Measurements from ENCODE around the gene FBXO15.

FBXO15 gene

DNA sequence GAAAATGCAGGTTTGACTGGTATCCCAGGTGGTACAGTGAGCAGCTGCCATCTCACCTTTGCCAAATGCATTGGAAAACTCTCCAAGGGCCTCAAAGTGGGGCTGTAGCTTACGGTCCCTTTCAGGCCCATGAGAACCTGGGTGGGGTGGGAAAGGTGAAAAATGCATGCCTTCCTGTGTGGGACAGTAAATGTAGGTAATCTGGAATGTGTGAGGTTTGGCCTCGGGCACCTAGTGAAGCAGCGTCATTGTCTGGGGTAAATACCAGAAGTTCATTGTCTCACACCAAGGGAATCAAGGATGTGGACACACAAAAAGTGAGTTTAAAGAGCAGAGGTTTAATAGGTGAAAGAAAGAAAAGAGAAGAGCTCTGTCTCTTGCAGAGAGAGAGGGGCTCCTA, 37.2 kb upstream of the FBXO15 start:
- Histone ChIP-seq H3K18ac (ENCODE audit: low read length) (no peak overlapping the region), H3K9ac (ENCODE audit: low read depth, low read length, poor library complexity) (no peak overlapping the region), H3K4ac (ENCODE audit: low read length) (no peak overlapping the region), H2BK15ac (ENCODE audit: low read length) (no peak overlapping the region), H3K79me1 (ENCODE audit: low read depth, low read length) (no peaks in the 10 kb centered on the region), H3K27ac (replicated peaks; ENCODE audit: low read length) (no peak overlapping the region), H3K4me3 (ENCODE audit: low read length in 2 of 2) (no peak overlapping the region), H3K4me2 (ENCODE audit: insufficient read depth, low read length, poor library complexity, severe bottlenecking) (no peak overlapping the region), H2BK5ac (ENCODE audit: low read length) (no peak overlapping the region), H3K14ac (ENCODE audit: low read length) (no peak overlapping the region), H2AFZ (ENCODE audit: low read length) (no peak overlapping the region), H3K27me3 (ENCODE audit: control insufficient read depth in 3 of 3, insufficient read depth in 3 of 3, low read depth in 1 of 3, low read length in 3 of 3) (peaks cover 0 to 29% (median 0%) of the 10 kb centered on the region in 3 experiments), H3K36me3 (replicated peaks in 1 of 2; ENCODE audit: control insufficient read depth in 2 of 2, insufficient read depth in 2 of 2, low read length in 2 of 2) (no peaks in the 10 kb centered on the region), H3K4me1 (ENCODE audit: control insufficient read depth in 2 of 2, insufficient read depth in 1 of 2, low read depth in 1 of 2, low read length in 2 of 2) (peaks cover 0 to 7% of the 10 kb centered on the region in 2 donors), H2BK120ac (ENCODE audit: low read depth, low read length) (no peak overlapping the region), H2AK5ac (ENCODE audit: low read depth, low read length) (no peak overlapping the region), H2BK12ac (ENCODE audit: low read length) (no peak overlapping the region), H3K9me3 (replicated peaks in 1 of 2; ENCODE audit: control insufficient read depth in 2 of 2, insufficient read depth in 1 of 2, low read depth in 1 of 2, low read length in 2 of 2) (no peaks in the 10 kb centered on the region), H3K23ac (ENCODE audit: low read depth, low read length, poor library complexity) (no peak overlapping the region), H4K8ac (ENCODE audit: low read depth, low read length) (no peak overlapping the region), H4K91ac (ENCODE audit: low read depth, low read length, poor library complexity) (no peak overlapping the region)
- DNase-seq (ENCODE audit: low spot score): no peak
- WGBS, 2 donors (ENCODE audit: extremely low coverage in 2 of 2, insufficient read length in 2 of 2, insufficient replicate concordance in 1 of 2): no CpG with 5 or more reads among the region's 3 CpGs

DNA sequence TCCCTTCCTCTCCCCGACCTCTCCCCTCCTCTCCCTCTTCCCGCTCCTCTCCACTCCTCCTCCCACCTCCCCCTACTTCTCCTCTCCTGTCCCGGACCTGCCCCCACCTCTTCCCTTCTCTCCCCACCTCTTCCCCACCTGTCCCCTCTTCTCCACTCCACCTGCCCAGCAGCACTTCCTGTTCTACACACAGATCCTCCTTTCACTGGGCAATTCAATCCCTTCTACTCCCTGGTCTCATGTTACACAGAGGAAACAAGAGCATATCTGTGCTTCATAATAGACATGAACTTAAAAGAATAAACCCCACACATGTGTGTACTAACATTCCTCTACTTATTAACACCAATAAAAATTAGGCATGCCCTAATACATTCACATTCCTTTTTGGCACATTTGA, 35.5 kb upstream of the FBXO15 start:
- H2BK120ac ChIP-seq (ENCODE audit: low read depth, low read length): no peak overlapping the region
- no peak overlapping the region for H3K14ac ChIP-seq (ENCODE audit: low read length)
- 90% methylated on average over 2 of the region's 3 CpGs; no CpG with 5 or more reads in 1 of the 2 donors for WGBS, 2 donors (ENCODE audit: extremely low coverage in 2 of 2, insufficient read length in 2 of 2, insufficient replicate concordance in 1 of 2)
- no peaks in the 10 kb centered on the region for H3K36me3 ChIP-seq (replicated peaks in 1 of 2; ENCODE audit: control insufficient read depth in 2 of 2, insufficient read depth in 2 of 2, low read length in 2 of 2)
- H4K8ac ChIP-seq (ENCODE audit: low read depth, low read length): no peak overlapping the region
- no peaks in the 10 kb centered on the region for H3K9me3 ChIP-seq (replicated peaks in 1 of 2; ENCODE audit: control insufficient read depth in 2 of 2, insufficient read depth in 1 of 2, low read depth in 1 of 2, low read length in 2 of 2)
- no peak overlapping the region for H3K9ac ChIP-seq (ENCODE audit: low read depth, low read length, poor library complexity)
- H3K27me3 ChIP-seq (ENCODE audit: control insufficient read depth in 3 of 3, insufficient read depth in 3 of 3, low read depth in 1 of 3, low read length in 3 of 3): peaks cover 0 to 36% (median 0%) of the 10 kb centered on the region in 3 experiments
- no peak overlapping the region for H2AK5ac ChIP-seq (ENCODE audit: low read depth, low read length)
- no peaks in the 10 kb centered on the region for H3K79me1 ChIP-seq (ENCODE audit: low read depth, low read length)
- no peak overlapping the region for H3K4ac ChIP-seq (ENCODE audit: low read length)
- H2AFZ ChIP-seq (ENCODE audit: low read length): no peak overlapping the region
- H2BK15ac ChIP-seq (ENCODE audit: low read length): no peak overlapping the region
- H3K27ac ChIP-seq (replicated peaks; ENCODE audit: low read length): no peak overlapping the region
- no peak overlapping the region for H2BK5ac ChIP-seq (ENCODE audit: low read length)
- no peak overlapping the region for H3K4me2 ChIP-seq (ENCODE audit: insufficient read depth, low read length, poor library complexity, severe bottlenecking)
- peaks cover 0 to 5% of the 10 kb centered on the region in 2 donors for H3K4me1 ChIP-seq (ENCODE audit: control insufficient read depth in 2 of 2, insufficient read depth in 1 of 2, low read depth in 1 of 2, low read length in 2 of 2)
- no peak overlapping the region for H3K23ac ChIP-seq (ENCODE audit: low read depth, low read length, poor library complexity)
- no peak overlapping the region for H4K91ac ChIP-seq (ENCODE audit: low read depth, low read length, poor library complexity)
- H3K18ac ChIP-seq (ENCODE audit: low read length): no peak overlapping the region
- H3K4me3 ChIP-seq (ENCODE audit: low read length in 2 of 2): no peak overlapping the region
- no peak for DNase-seq (ENCODE audit: low spot score)
- no peak overlapping the region for H2BK12ac ChIP-seq (ENCODE audit: low read length)

DNA sequence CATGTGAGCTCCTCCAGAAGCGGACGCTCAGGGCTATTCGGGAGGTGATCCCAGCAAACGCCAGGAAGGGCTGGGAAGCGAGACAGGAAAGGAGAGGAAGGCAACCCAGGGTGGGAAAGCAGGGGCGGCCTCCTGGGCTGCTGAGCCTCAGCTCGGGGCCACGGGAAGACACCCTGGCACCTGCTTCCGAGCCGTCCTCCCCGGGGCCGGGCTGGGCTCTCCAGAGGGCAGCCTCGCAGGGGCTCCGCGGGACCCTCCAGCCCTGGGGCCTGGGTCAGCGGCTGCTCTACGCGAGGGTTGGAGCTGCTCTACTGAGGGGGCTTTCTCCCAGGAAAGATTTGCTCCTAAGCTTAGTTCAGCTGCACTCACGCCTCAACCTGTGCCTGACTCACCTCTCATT, 34.7 kb upstream of the FBXO15 start:
- Histone ChIP-seq H2BK120ac (ENCODE audit: low read depth, low read length) (no peak overlapping the region), H4K91ac (ENCODE audit: low read depth, low read length, poor library complexity) (no peak overlapping the region), H3K4ac (ENCODE audit: low read length) (no peak overlapping the region), H3K9ac (ENCODE audit: low read depth, low read length, poor library complexity) (no peak overlapping the region), H3K36me3 (replicated peaks in 1 of 2; ENCODE audit: control insufficient read depth in 2 of 2, insufficient read depth in 2 of 2, low read length in 2 of 2) (no peaks in the 10 kb centered on the region), H3K27me3 (ENCODE audit: control insufficient read depth in 3 of 3, insufficient read depth in 3 of 3, low read depth in 1 of 3, low read length in 3 of 3) (peaks cover 0 to 42% (median 0%) of the 10 kb centered on the region in 3 experiments), H3K4me3 (ENCODE audit: low read length in 2 of 2) (no peak overlapping the region), H2BK12ac (ENCODE audit: low read length) (no peak overlapping the region), H3K4me1 (ENCODE audit: control insufficient read depth in 2 of 2, insufficient read depth in 1 of 2, low read depth in 1 of 2, low read length in 2 of 2) (peaks cover 0 to 5% of the 10 kb centered on the region in 2 donors), H3K14ac (ENCODE audit: low read length) (no peak overlapping the region), H2AFZ (ENCODE audit: low read length) (no peak overlapping the region), H3K27ac (replicated peaks; ENCODE audit: low read length) (no peak overlapping the region), H3K9me3 (replicated peaks in 1 of 2; ENCODE audit: control insufficient read depth in 2 of 2, insufficient read depth in 1 of 2, low read depth in 1 of 2, low read length in 2 of 2) (no peaks in the 10 kb centered on the region), H3K79me1 (ENCODE audit: low read depth, low read length) (no peaks in the 10 kb centered on the region), H2AK5ac (ENCODE audit: low read depth, low read length) (peak overlapping the region; percentile 24), H2BK5ac (ENCODE audit: low read length) (peak overlapping the region; percentile 78), H3K4me2 (ENCODE audit: insufficient read depth, low read length, poor library complexity, severe bottlenecking) (no peak overlapping the region), H4K8ac (ENCODE audit: low read depth, low read length) (no peak overlapping the region), H3K23ac (ENCODE audit: low read depth, low read length, poor library complexity) (no peak overlapping the region), H2BK15ac (ENCODE audit: low read length) (peak overlapping the region; percentile 2), H3K18ac (ENCODE audit: low read length) (no peak overlapping the region)
- no CpG with 5 or more reads among the region's 19 CpGs for WGBS, 2 donors (ENCODE audit: extremely low coverage in 2 of 2, insufficient read length in 2 of 2, insufficient replicate concordance in 1 of 2)
- no peak for DNase-seq (ENCODE audit: low spot score)

DNA sequence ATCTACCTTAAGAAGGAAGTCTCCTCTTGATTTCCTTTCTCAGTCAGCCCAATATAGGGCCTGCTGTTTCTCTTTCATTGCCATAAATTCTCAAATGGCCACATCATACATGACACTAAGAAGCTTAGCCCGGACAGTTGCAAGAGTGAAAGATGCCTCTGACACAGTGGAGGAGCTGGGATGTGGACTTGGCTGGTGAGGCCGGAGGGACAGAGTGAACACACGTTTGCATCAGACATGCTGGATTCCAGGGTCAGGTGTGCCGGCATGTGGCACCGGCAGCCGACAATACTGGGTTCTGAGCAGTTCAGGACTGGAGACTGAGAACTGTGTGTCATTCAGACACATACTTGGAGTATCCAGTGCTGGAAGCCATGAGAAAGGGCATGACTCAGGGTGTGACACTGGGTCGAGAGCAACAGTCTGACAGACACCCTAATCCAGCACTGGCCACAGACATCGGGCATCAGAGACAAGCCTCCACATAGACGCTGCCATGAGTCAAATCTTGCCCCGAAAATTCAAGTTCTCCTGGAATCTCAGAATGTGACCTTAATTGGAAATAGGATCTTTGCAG, 32.1 kb upstream of the FBXO15 start:
- Histone ChIP-seq H3K36me3 (replicated peaks in 1 of 2; ENCODE audit: control insufficient read depth in 2 of 2, insufficient read depth in 2 of 2, low read length in 2 of 2) (no peaks in the 10 kb centered on the region), H3K9ac (ENCODE audit: low read depth, low read length, poor library complexity) (no peak overlapping the region), H2AK5ac (ENCODE audit: low read depth, low read length) (no peak overlapping the region), H3K4me1 (ENCODE audit: control insufficient read depth in 2 of 2, insufficient read depth in 1 of 2, low read depth in 1 of 2, low read length in 2 of 2) (peaks cover 0 to under 1% of the 10 kb centered on the region in 2 donors), H2AFZ (ENCODE audit: low read length) (no peak overlapping the region), H3K4ac (ENCODE audit: low read length) (no peak overlapping the region), H2BK5ac (ENCODE audit: low read length) (no peak overlapping the region), H3K4me3 (ENCODE audit: low read length in 2 of 2) (no peak overlapping the region), H2BK120ac (ENCODE audit: low read depth, low read length) (no peak overlapping the region), H2BK15ac (ENCODE audit: low read length) (no peak overlapping the region), H3K27me3 (ENCODE audit: control insufficient read depth in 3 of 3, insufficient read depth in 3 of 3, low read depth in 1 of 3, low read length in 3 of 3) (peaks cover 0 to 43% (median 0%) of the 10 kb centered on the region in 3 experiments), H3K79me1 (ENCODE audit: low read depth, low read length) (no peaks in the 10 kb centered on the region), H4K91ac (ENCODE audit: low read depth, low read length, poor library complexity) (no peak overlapping the region), H3K4me2 (ENCODE audit: insufficient read depth, low read length, poor library complexity, severe bottlenecking) (no peak overlapping the region), H3K9me3 (replicated peaks in 1 of 2; ENCODE audit: control insufficient read depth in 2 of 2, insufficient read depth in 1 of 2, low read depth in 1 of 2, low read length in 2 of 2) (no peaks in the 10 kb centered on the region), H3K18ac (ENCODE audit: low read length) (no peak overlapping the region), H3K27ac (replicated peaks; ENCODE audit: low read length) (no peak overlapping the region), H3K14ac (ENCODE audit: low read length) (no peak overlapping the region), H4K8ac (ENCODE audit: low read depth, low read length) (no peak overlapping the region), H2BK12ac (ENCODE audit: low read length) (no peak overlapping the region), H3K23ac (ENCODE audit: low read depth, low read length, poor library complexity) (no peak overlapping the region)
- WGBS, 2 donors (ENCODE audit: extremely low coverage in 2 of 2, insufficient read length in 2 of 2, insufficient replicate concordance in 1 of 2): no CpG with 5 or more reads among the region's 10 CpGs
- no peak for DNase-seq (ENCODE audit: low spot score)

All from neuronal stem cell (in vitro differentiated cells).